Liver (tissue), 9 donors: ENCODE data around the gene KRTAP10-8. TPM values are rescaled to one million over a fixed set of nuclear protein-coding genes. Genes with fewer than 3 reads are reported as not detected.
"Not testable (repeated sequence)": the region's sequence is repeated elsewhere in the genome, so short reads cannot be mapped to it uniquely, and the experiment has no call there.

Source experiments
- DNase-seq: peaks from one replicate; pipeline ENCODE4 v3.0.0-alpha.2; 2017; ENCODE audit warnings: low spot score
- H3K27ac ChIP-seq, 2 donors: one replicate each; pipeline ENCODE4 v1.7.0; 2013; ENCODE audit warnings: inconsistent platforms in 2 of 2, low read length in 2 of 2, control low read depth in 1 of 2, low read depth in 1 of 2, mild to moderate bottlenecking in 1 of 2
- H3K27me3 ChIP-seq, 4 donors: one replicate each; pipeline versions ENCODE4 v1.6.1 to v1.7.0; 2013; ENCODE audit warnings: low read length in 3 of 4, inconsistent platforms in 1 of 4, mild to moderate bottlenecking in 1 of 4, moderate library complexity in 1 of 4; ENCODE audit not compliant: control insufficient read depth in 4 of 4, insufficient read depth in 4 of 4
- H3K36me3 ChIP-seq, 4 donors: one replicate each; pipeline versions ENCODE4 v1.6.1 to v1.7.0; 2013; ENCODE audit warnings: low read length in 3 of 4, mild to moderate bottlenecking in 3 of 4, low read depth in 1 of 4, moderate library complexity in 1 of 4; ENCODE audit not compliant: control insufficient read depth in 4 of 4, insufficient read depth in 3 of 4
- H3K4me1 ChIP-seq, 4 donors: one replicate each; pipeline versions ENCODE4 v1.6.1 to v1.7.0; 2013; ENCODE audit warnings: low read length in 3 of 4, mild to moderate bottlenecking in 3 of 4, moderate library complexity in 1 of 4; ENCODE audit not compliant: control insufficient read depth in 4 of 4, insufficient read depth in 4 of 4
- H3K4me3 ChIP-seq, 3 donors: one replicate each; pipeline versions ENCODE4 v1.6.1 to v1.7.0; 2013; ENCODE audit warnings: low read length in 3 of 3, control low read depth in 1 of 3, low read depth in 1 of 3, mild to moderate bottlenecking in 1 of 3
- H3K9ac ChIP-seq, 2 donors: one replicate each; pipeline ENCODE4 v1.7.0; 2013; ENCODE audit warnings: low read length in 2 of 2, mild to moderate bottlenecking in 2 of 2, moderate library complexity in 2 of 2, control low read depth in 1 of 2, low read depth in 1 of 2
- H3K9me3 ChIP-seq, 4 donors: one replicate each; pipeline versions ENCODE4 v1.6.1 to v1.7.0; 2013; ENCODE audit warnings: low read length in 3 of 4; ENCODE audit not compliant: control insufficient read depth in 4 of 4
- ATF3 ChIP-seq: IDR thresholded peaks from 2 replicates; pipeline ENCODE4 v1.6.1; 2016; ENCODE audit warnings: antibody characterized with exemption
- CTCF ChIP-seq: fragments of 150-350 bp; IDR thresholded peaks from 2 replicates; pipeline ENCODE4 v1.5.1; 2017; ENCODE audit warnings: improper control_type of control experiment, low read depth, low read length; ENCODE audit not compliant: missing input control
- EGR1 ChIP-seq, 2 donors: IDR thresholded peaks; 2 replicates each; pipeline ENCODE4 v1.6.1; 2016 to 2018; ENCODE audit warnings: antibody characterized with exemption in 2 of 2, low read depth in 2 of 2
- GABPA ChIP-seq, 2 donors: IDR thresholded peaks in 1 of 2; conservative IDR thresholded peaks in 1 of 2; 2 replicates each; pipeline ENCODE4 v1.6.1; 2016; ENCODE audit warnings: antibody characterized with exemption in 2 of 2, mild to moderate bottlenecking in 1 of 2, moderate library complexity in 1 of 2
- HNF4A ChIP-seq, 2 donors: conservative IDR thresholded peaks; 2 replicates each; pipeline ENCODE4 v1.6.1; 2016; ENCODE audit warnings: antibody characterized with exemption in 2 of 2, mild to moderate bottlenecking in 2 of 2
- NR2F2 ChIP-seq: IDR thresholded peaks from 2 replicates; pipeline ENCODE4 v1.6.1; 2016; ENCODE audit warnings: antibody characterized with exemption
- RXRA ChIP-seq, 2 donors: IDR thresholded peaks; 2 replicates each; pipeline ENCODE4 v1.6.1; 2017 to 2018; ENCODE audit warnings: antibody characterized with exemption in 2 of 2, mild to moderate bottlenecking in 1 of 2
- SP1 ChIP-seq: IDR thresholded peaks from 2 replicates; pipeline ENCODE4 v1.6.1; 2018; ENCODE audit warnings: antibody characterized with exemption, mild to moderate bottlenecking
- TAF1 ChIP-seq: conservative IDR thresholded peaks from 2 replicates; pipeline ENCODE4 v1.6.1; 2016; ENCODE audit warnings: antibody characterized with exemption, mild to moderate bottlenecking
- ZBTB33 ChIP-seq: IDR thresholded peaks from 2 replicates; pipeline ENCODE4 v1.6.1; 2016; ENCODE audit warnings: antibody characterized with exemption
- WGBS: extraction: QIAGEN DNeasy Blood & Tissue Kit; methylation state at CpG from one replicate; pipeline ENCODE4 v1.1.7; 2013; 5-methylcytosine and 5-hydroxymethylcytosine counted together
- polyA plus RNA-seq, 2 donors: library from polyadenylated mRNA; stranded (reverse) in 1 of 2; unstranded in 1 of 2; fragments of 200-250 nt in 1 of 2; fragments of >200 nt in 1 of 2; fragmentation: Nextera tagmentation in 1 of 2; extraction: Ambion mirVana in 1 of 2; gene quantifications; one replicate each; pipeline versions ENCODE4 v1.2.1 to v1.2.3, GENCODE V29; 2013 to 2015
- total RNA-seq, 2 donors: library from RNA; depleted of rRNA; stranded (reverse); fragments of >200 nt; gene quantifications; one replicate each; pipeline ENCODE4 v1.2.3, GENCODE V29; 2014
- donor health status: healthy.
- donor health status: healthy.
- donor health status: healthy.
- donor health status: healthy.
- donor health status: healthy.

Gene KRTAP10-8
- total and polyA plus RNA-seq, 4 donors, result not detected

- WGBS, result 80% methylated on average over 7 of the region's 7 CpGs
- TF ChIP-seq CTCF (no peak), RXRA (IDR thresholded peaks at IDR 0.05) (no peak), NR2F2 (no peak)
- Histone ChIP-seq H3K9me3 (peaks cover 0 to 4% (median 2%) of the 10 kb centered on the region in 4 donors), H3K27me3 (no peaks in the 10 kb centered on the region), H3K4me3 (no peak overlapping the region), H3K9ac (no peak overlapping the region), H3K27ac (no peak overlapping the region), H3K4me1 (peaks cover 0 to 7% (median 0%) of the 10 kb centered on the region in 4 donors), H3K36me3 (no peaks in the 10 kb centered on the region)
- no peak for DNase-seq
These were observed 32.1 kb upstream of the KRTAP10-8 start for GRCh38 chr21:44579833-44580144.

- H3K9ac ChIP-seq, H3K36me3 ChIP-seq, H3K27ac ChIP-seq, H3K9me3 ChIP-seq, H3K4me3 ChIP-seq, H3K27me3 ChIP-seq, DNase-seq, H3K4me1 ChIP-seq: not testable (repeated sequence)
- WGBS, result 47% methylated on average over 19 of the region's 19 CpGs
These were observed 31.6 kb upstream of the KRTAP10-8 start, which contains the start of gene KRTAP10-5 for GRCh38 chr21:44580231-44580821. Gene KRTAP10-5, minus strand, starts transcription at chr21:44580604. Its CDS starts 26 bp downstream, at chr21:44580578.

- DNase-seq, result no peak
- no peak overlapping the region for H3K27ac ChIP-seq
- H3K4me3 ChIP-seq, result no peak overlapping the region
- TF ChIP-seq ATF3 (no peak), ZBTB33 (no peak), HNF4A (conservative IDR thresholded peaks at IDR 0.05) (no peak), SP1 (no peak), TAF1 (no peak), EGR1 (IDR thresholded peaks at IDR 0.05; ENCODE audit: low read depth in 2 of 2) (no peak), GABPA (IDR thresholded peaks at IDR 0.05 in 1 of 2, conservative IDR thresholded peaks at IDR 0.05 in 1 of 2) (no peak)
- 82% methylated on average over 3 of the region's 3 CpGs for WGBS
- H3K27me3 ChIP-seq, result no peaks in the 10 kb centered on the region
- H3K9ac ChIP-seq, result no peak overlapping the region
- H3K36me3 ChIP-seq, result no peaks in the 10 kb centered on the region
- H3K9me3 ChIP-seq, result peaks cover 0 to 9% (median 3%) of the 10 kb centered on the region in 4 donors
- H3K4me1 ChIP-seq, result peaks cover 0 to 6% (median 0%) of the 10 kb centered on the region in 4 donors
These were observed 30.7 kb upstream of the KRTAP10-8 start for GRCh38 chr21:44581158-44581557.
